Left renal cortex interstitium (tissue), 4 donors: Measurements from ENCODE around the gene CTLA4. TPM values are rescaled to one million over a fixed set of nuclear protein-coding genes. Genes with fewer than 3 reads are reported as not detected.
"Not testable (repeated sequence)": the region's sequence is repeated elsewhere in the genome, so short reads cannot be mapped to it uniquely, and the experiment has no call there.

ENCODE experiments used
- DNase-seq, 4 donors: peaks; one replicate each; pipeline ENCODE4 v3.0.0-alpha.2; 2013; ENCODE audit warnings: low read depth in 4 of 4, low spot score in 2 of 4, missing footprints in 1 of 4
- polyA plus RNA-seq, 4 donors: library from polyadenylated mRNA; unstranded; fragments of 120-200 nt; gene quantifications; one replicate each; pipeline ENCODE4 v1.2.1, GENCODE V29; 2013; ENCODE audit not compliant: insufficient read length in 4 of 4

The CTLA4 gene
- polyA plus RNA-seq, 4 donors = 0.06 TPM; not detected in 3

DNA sequence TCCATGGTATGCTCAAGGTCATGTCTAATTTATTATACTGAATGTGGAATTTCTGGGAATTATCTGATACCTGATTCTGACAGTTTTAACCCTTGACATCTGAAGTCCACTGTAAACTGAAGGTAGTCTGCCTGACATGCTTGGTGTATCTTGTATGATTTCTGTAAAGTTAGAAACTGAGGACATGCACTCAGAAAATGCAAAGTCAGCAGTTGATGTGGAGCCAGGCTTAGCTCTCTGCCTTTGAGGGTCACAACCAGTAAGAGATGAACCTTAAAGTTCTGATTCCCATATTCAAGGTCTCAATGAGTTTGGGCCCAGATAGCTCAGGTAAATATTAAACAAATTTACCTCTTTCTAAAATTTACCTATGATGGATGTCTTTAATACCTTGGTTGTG, 12.3 kb upstream of the CTLA4 start:
- DNase-seq = no peak

- DNase-seq = no peak
Measured at GRCh38 chr2:203857656-203858055, 9.9 kb upstream of the CTLA4 start.

DNA sequence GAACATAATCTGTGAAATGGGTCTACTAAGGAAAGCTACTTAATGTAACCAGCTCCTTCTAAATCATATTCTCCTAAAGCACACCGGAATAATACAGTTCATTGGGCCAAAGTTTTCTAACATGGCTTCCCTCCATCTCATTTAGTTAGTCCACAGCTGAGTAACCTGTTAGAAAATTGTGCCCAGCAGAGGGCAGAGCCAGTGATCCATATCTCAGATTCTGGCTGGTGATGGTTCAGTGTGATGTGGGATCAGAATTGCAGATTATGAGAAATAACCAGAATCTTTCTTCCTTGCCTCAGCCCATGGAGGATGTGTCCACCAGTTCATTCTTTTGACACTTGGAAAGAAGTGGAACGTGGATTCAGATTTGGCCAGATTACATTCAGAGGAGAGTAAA, 9.4 kb upstream of the CTLA4 start:
- DNase-seq = no peak

GRCh38 chr2:203859030-203859789, 8.4 kb upstream of the CTLA4 start:
- DNase-seq = no peak

GRCh38 chr2:203861197-203861596, 6.4 kb upstream of the CTLA4 start:
- DNase-seq = no peak

DNA sequence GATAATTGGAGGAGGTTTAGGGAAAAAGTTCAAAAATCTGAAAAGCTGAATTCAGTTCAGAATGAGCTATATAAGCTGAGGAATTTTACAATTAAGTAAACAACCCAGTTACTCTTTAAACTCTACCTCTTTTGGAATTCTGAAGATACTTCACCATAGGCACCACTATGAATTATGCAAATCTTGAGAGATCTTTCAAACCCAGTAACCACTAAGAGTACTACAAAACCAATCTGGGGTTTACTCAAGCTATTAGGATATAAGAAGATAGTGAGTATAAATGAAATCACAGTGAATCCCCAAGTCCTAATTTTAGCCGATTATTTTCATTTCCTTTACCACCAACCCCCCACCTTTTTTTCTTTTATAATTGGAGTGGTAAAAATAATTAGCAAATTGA, 6.0 kb upstream of the CTLA4 start:
- DNase-seq = no peak

DNA sequence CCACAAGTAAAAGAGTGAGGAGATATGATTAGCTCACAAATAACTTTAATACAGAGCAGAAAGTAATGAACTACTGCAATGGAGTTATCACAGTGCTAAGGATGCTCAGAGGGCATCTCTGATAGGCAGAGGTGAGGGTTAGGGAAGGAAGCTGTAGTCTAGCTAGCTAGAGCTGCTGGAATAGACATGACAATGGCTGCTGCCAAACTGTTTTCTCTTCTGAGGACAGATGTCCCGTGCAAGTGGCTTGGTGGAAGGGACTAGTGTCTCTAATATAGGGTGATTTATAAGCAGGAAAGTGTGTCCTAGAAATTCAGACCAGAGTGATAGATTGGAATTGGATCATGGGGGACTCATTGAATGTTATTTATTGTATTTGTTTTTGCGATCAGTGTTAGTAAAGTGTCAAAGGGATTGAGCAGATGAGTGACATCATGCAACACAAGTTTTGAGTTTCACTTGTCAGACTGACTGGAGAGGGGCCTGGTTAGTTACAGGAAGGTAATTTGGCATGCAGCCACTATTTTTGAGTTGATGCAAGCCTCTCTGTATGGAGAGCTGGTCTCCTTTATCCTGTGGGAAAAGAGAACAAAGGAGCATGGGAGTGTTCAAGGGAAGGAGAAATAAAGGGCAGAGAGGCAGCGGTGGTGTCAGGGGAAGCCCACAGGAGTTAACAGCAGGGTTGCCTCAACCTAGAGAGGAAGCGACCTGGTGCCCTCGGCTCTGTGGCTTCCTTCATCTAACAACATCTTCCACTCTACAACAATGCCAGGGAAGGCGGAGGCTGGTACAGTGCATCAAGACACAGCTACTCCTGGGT, 1.9 kb downstream of the CTLA4 start:
- DNase-seq = no peak

GRCh38 chr2:203870481-203870880, 2.9 kb downstream of the CTLA4 start:
- no peak for DNase-seq

DNA sequence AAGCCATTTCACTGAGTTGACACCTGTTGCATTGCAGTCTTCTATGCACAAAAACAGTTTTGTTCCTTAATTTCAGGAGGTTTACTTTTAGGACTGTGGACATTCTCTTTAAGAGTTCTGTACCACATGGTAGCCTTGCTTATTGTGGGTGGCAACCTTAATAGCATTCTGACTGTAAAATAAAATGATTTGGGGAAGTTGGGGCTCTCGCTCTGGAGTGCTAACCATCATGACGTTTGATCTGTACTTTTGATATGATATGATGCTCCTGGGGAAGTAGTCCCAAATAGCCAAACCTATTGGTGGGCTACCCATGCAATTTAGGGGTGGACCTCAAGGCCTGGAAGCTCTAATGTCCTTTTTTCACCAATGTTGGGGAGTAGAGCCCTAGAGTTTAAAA, 3.4 kb downstream of the CTLA4 start:
- DNase-seq = no peak

- no peak for DNase-seq
Measured at GRCh38 chr2:203871371-203871983, 3.9 kb downstream of the CTLA4 start.

- DNase-seq = no peak
Measured at GRCh38 chr2:203873461-203873860, 5.9 kb downstream of the CTLA4 start.

DNA sequence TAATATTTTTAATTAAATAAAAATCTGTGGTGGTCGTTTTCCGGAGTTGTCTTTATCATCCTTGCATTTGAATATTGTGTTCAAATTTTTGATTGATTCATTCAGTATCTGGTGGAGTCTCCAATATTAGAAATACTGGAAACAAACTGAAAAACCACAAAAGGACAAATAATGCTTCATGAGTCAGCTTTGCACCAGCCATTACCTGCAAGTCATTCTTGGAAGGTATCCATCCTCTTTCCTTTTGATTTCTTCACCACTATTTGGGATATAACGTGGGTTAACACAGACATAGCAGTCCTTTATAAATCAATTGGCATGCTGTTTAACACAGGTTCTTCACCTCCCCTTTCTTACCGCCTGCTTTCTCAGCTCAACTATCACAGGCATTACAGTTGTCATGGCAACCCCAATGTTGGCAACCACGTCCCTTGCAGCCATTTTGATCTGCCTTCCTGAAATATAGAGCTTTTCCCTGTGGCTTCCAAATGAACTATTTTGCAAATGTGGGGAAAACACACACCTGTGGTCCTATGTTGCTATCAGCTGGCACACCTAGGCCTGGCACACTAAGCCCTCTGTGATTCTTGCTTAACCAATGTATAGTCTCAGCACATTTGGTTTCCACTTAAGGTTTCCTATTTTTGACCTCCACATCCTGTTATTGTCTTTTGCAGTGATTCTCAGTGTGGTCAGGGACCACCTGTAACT, 6.5 kb downstream of the CTLA4 start:
- DNase-seq = no peak

DNA sequence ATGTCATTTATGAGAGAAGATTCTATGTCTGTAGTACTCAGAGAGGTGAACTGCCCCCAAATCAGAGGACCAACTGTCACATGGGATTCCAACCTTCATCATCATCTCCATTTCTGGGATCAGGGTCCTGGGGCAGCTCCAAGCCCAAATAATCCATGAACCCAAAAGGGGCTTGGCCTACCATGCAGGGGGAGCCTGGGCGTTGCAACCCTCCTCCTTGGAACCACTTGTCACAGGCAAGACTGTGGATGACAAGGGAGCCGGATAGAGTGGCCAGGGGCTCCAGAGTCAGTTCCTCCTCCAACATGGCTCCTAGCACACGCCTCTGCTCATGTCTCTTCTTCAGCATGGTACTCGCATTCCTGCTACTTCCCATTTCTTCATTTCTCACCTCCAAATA, 7.9 kb downstream of the CTLA4 start:
- no peak for DNase-seq

- no peak for DNase-seq
Measured at GRCh38 chr2:203876328-203876727, 8.8 kb downstream of the CTLA4 start.

DNA sequence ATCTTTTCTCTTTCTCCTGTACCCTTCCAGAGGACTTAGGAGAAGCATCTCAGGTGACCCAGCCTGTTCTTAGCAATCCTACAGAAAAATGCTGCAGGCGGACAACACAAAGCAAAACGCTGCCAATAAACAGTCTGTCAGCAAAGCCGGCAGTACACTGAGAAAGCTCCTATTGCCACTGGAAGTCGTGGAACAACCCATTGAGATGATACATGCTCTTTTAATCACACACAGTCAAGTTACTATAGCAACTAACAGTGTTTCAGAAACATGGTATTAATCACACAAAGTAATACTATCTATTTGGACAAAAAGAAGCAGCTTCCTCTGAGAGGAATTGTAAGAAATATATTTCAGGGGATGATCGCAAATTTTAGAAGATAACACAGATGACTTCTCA, 10.5 kb downstream of the CTLA4 start:
- no peak for DNase-seq

- DNase-seq = no peak
Measured at GRCh38 chr2:203880557-203881125, 13.1 kb downstream of the CTLA4 start.

DNA sequence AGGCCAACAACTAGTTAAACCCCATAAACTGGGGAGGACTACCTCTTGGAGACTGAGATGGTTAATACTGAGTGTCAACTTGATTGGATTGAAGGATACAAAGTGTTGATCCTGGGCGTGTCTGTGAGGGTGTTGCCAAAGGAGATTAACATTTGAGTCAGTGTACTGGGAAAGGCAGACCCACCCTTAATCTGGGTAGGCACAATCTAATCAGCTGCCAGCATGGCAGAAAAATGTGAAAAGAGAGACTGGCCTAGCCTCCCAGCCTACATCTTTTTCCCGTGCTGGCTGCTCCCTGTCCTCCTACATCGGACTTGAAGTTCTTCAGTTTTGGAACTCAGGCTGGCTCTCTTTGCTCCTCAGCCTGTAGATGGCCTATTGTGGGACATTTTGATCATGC, 13.6 kb downstream of the CTLA4 start:
- not testable (repeated sequence) for DNase-seq

DNA sequence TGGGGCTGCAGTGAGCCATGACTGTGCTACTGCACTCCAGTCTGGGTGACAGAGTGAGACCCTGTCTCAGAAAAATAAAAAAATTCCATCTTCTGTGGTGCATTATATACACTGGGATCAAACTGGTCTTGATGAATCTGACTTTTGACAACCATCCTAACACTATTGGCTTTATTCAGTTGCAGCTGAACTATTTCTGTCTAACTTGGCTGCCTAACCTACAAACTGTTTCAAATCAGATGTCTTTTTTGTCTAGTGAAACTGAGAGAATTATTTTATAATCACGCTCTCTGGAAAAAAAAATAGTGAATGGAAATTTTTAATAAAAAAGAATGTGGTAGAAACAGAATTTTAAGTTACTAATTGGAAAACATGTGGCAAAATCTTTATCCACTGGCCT, 15.0 kb downstream of the CTLA4 start:
- DNase-seq = no peak

GRCh38 chr2:203886661-203887151, 19.1 kb downstream of the CTLA4 start:
- no peak for DNase-seq

DNA sequence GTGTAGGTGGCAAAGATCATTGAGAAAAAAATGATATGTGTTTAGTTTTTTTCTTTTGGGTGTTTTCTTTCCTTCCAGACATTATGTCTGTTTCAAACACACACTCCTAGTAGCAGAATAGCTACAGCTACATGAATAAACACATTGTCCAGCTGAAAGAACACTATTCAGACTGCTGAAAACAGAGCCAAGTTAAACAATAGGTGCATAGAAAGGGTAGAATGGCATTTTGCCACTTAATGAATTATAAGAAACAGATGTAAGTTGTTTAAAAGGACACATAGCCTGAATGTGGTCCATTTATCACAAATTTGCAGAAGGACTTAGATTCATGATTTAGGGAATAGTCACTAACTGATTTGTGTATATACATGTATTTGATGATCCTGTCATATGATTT, 20.1 kb downstream of the CTLA4 start:
- DNase-seq = no peak

- no peak for DNase-seq
Measured at GRCh38 chr2:203889542-203889941, 22.0 kb downstream of the CTLA4 start.
